Activated B cell treated with CpG ODN at 0.5 μM for 24 hours (primary cell): ENCODE results near the gene OSBPL2. TPM values are rescaled to one million over a fixed set of nuclear protein-coding genes. Genes with fewer than 3 reads are reported as not detected.

Experiments used
- ATAC-seq: fragments of 200-7000 bp; cut with Tn5 transposase; one replicate; pipeline ENCODE4 v1.10.0; 2021; ENCODE audit warnings: low read depth, mild to moderate bottlenecking, moderate library complexity
- CTCF ChIA-PET: fragments of 350-600 bp; sonication (Branson Sonifier 250); formaldehyde crosslinking; loops from one replicate; lab custom pipeline; 2021; ENCODE audit warnings: antibody characterized with exemption; lab: Charles Lee
- POLR2A ChIA-PET: fragments of 350-600 bp; sonication (Branson Sonifier 250); formaldehyde crosslinking; loops from one replicate; lab custom pipeline; 2021; ENCODE audit warnings: antibody characterized with exemption; lab: Charles Lee
- DNase-seq: peaks from one replicate; pipeline ENCODE4 v3.0.0; 2022
- H3K27ac Mint-ChIP-seq: one replicate; pipeline ENCODE4 v1.8.0; 2020; ENCODE audit warnings: mixed read lengths
- H3K27me3 Mint-ChIP-seq: one replicate; pipeline ENCODE4 v1.8.0; 2021; ENCODE audit warnings: mixed read lengths
- H3K36me3 Mint-ChIP-seq: one replicate; pipeline ENCODE4 v1.8.0; 2021; ENCODE audit warnings: low read depth, mixed read lengths
- H3K4me1 Mint-ChIP-seq: one replicate; pipeline ENCODE4 v1.8.0; 2021; ENCODE audit warnings: mixed read lengths
- H3K4me3 Mint-ChIP-seq: one replicate; pipeline ENCODE4 v1.8.0; 2020; ENCODE audit warnings: mild to moderate bottlenecking, mixed read lengths
- H3K9me3 Mint-ChIP-seq: one replicate; pipeline ENCODE4 v1.8.0; 2020; ENCODE audit warnings: mixed read lengths
- CTCF ChIP-seq: fragments of 200-600 bp; IDR thresholded peaks from one replicate; pipeline ENCODE4 v1.8.0; 2022; ENCODE audit warnings: antibody characterized with exemption, mild to moderate bottlenecking
- intact Hi-C: fragments of 100-400 bp; cut with micrococcal nuclease; formaldehyde crosslinking; loops from one replicate; pipeline ENCODE4 v1.15.1; 2024
- total RNA-seq: library from RNA; stranded (reverse); gene quantifications from 2 replicates; pipeline ENCODE4 v1.2.3, GENCODE V29; 2022

Gene OSBPL2
- total RNA-seq, 1 donor from 2014 or later: 43.0 TPM

GRCh38 chr20:62318400-62319345 lies 80.4 kb downstream of the OSBPL2 start:
- intact Hi-C loops: no loop called here
- no peak for TF ChIP-seq CTCF
- Mint-ChIP-seq H3K27ac (no peak overlapping the region), H3K4me1 (no peaks in the 10 kb centered on the region), H3K36me3 (peaks cover 9% of the 10 kb centered on the region), H3K9me3 (no peaks in the 10 kb centered on the region), H3K27me3 (no peaks in the 10 kb centered on the region), H3K4me3 (no peak overlapping the region)
- CTCF ChIA-PET: no interaction called here
- DNase-seq: no peak
- POLR2A ChIA-PET: no interaction called here
- ATAC-seq: no peak

GRCh38 chr20:62319346-62319909 lies 81.1 kb downstream of the OSBPL2 start:
- intact Hi-C loops: no loop called here
- no peak overlapping the region for H3K27ac Mint-ChIP-seq
- no peak for ATAC-seq

GRCh38 chr20:62320581-62321354 lies 82.4 kb downstream of the OSBPL2 start:
- intact Hi-C loops: loop anchor here (1.0 kb wide), 1 partner anchor 17 kb away; no protein-coding TSS in a partner anchor
- peaks cover 16% of the 10 kb centered on the region for H3K36me3 Mint-ChIP-seq
- ChIA-PET POLR2A (no interaction called here), CTCF (no interaction called here)
- ATAC-seq (no peak), DNase-seq (no peak)
- H3K4me1 Mint-ChIP-seq: no peaks in the 10 kb centered on the region
- no peaks in the 10 kb centered on the region for H3K9me3 Mint-ChIP-seq
- no peak overlapping the region for H3K4me3 Mint-ChIP-seq
- no peaks in the 10 kb centered on the region for H3K27me3 Mint-ChIP-seq
- TF ChIP-seq CTCF: no peak
- no peak overlapping the region for H3K27ac Mint-ChIP-seq

More at GRCh38 chr20:62319346-62319909, 81.1 kb downstream of the OSBPL2 start:
- ChIA-PET POLR2A (no interaction called here), CTCF (no interaction called here)
- no peak for TF ChIP-seq CTCF
- no peak for DNase-seq
- Mint-ChIP-seq H3K9me3 (no peaks in the 10 kb centered on the region), H3K4me3 (no peak overlapping the region), H3K27me3 (no peaks in the 10 kb centered on the region), H3K36me3 (peaks cover 8% of the 10 kb centered on the region), H3K4me1 (no peaks in the 10 kb centered on the region)

- ChIA-PET POLR2A (no interaction called here), CTCF (no interaction called here)
- Mint-ChIP-seq H3K4me1 (no peaks in the 10 kb centered on the region), H3K27ac (no peak overlapping the region), H3K27me3 (no peaks in the 10 kb centered on the region), H3K36me3 (peaks cover 16% of the 10 kb centered on the region), H3K4me3 (no peak overlapping the region), H3K9me3 (no peaks in the 10 kb centered on the region)
- ATAC-seq (peak; percentile 53), DNase-seq (no peak)
- intact Hi-C loops: loop anchor here (1.0 kb wide), 1 partner anchor 16 kb away; no protein-coding TSS in a partner anchor
- no peak for TF ChIP-seq CTCF
Measured at GRCh38 chr20:62321521-62321948, 83.2 kb downstream of the OSBPL2 start.
